ENCODE results near the gene DEF6. TPM values are rescaled to one million over a fixed set of nuclear protein-coding genes. Genes with fewer than 3 reads are reported as not detected.

DEF6 gene
- total RNA-seq, 1 experiment from 2014 or later, result 5.6 TPM

- H3K14ac ChIP-seq (ENCODE audit: insufficient read depth, low read length), result no peak overlapping the region
- H3K79me1 ChIP-seq (ENCODE audit: insufficient read depth, low read depth, low read length, poor library complexity, severe bottlenecking), result no peaks in the 10 kb centered on the region
- no peaks in the 10 kb centered on the region for H4K20me1 ChIP-seq (ENCODE audit: control insufficient read depth, insufficient read depth, insufficient read length)
- TF ChIP-seq CTCF (conservative IDR thresholded peaks at IDR 0.05), result no peak
- no peak overlapping the region for H2AK5ac ChIP-seq (ENCODE audit: insufficient read length, low read length)
- Mint-ChIP-seq H3K9me3 (no peaks in the 10 kb centered on the region), H3K27me3 (ENCODE audit: low read depth) (no peaks in the 10 kb centered on the region), H3K4me3 (no peak overlapping the region), H3K4me1 (0 out of 4 replicates have a peak, but pooled peaks cover 0 to 2% of the 10 kb centered on the region in 2 experiments), H3K27ac (no peak overlapping the region; a peak in 1 of 7 replicates), H3K36me3 (ENCODE audit: insufficient read depth in 1 of 3, low read depth in 3 of 3) (peaks cover 5 to 51% (median 51%) of the 10 kb centered on the region in 3 experiments; a peak in 6 of 7 replicates)
- no peak overlapping the region for H4K8ac ChIP-seq (replicated peaks; ENCODE audit: insufficient read length, low read depth, low read length)
- no peak overlapping the region for H2BK120ac ChIP-seq (ENCODE audit: low read depth, low read length, poor library complexity, severe bottlenecking)
- H4K91ac ChIP-seq (ENCODE audit: insufficient read length, low read depth, low read length), result no peak overlapping the region
- H3K23ac ChIP-seq (ENCODE audit: insufficient read length, low read depth, low read length), result no peak overlapping the region
- no peak overlapping the region for H2BK20ac ChIP-seq (ENCODE audit: low read depth, low read length, poor library complexity, severe bottlenecking)
- H2AFZ ChIP-seq (ENCODE audit: low read length), result no peak overlapping the region
- no peak overlapping the region for H3K9ac ChIP-seq (ENCODE audit: extremely low read depth, insufficient read length, low read length)
- H3K4me1 ChIP-seq (ENCODE audit: insufficient read depth, low read length), result no peaks in the 10 kb centered on the region
- H3K79me2 ChIP-seq (ENCODE audit: insufficient read depth, low read length), result no peaks in the 10 kb centered on the region
- H3K56ac ChIP-seq (ENCODE audit: insufficient read length, low read depth, low read length), result no peak overlapping the region
- WGBS (ENCODE audit: extremely low coverage, insufficient read length, low lambda C conversion rate), result no CpG with 5 or more reads among the region's 15 CpGs
- no peak overlapping the region for H4K5ac ChIP-seq (ENCODE audit: insufficient read length, low read depth, low read length)
- H3K23me2 ChIP-seq (ENCODE audit: insufficient read length, low read depth, low read length, poor library complexity, severe bottlenecking), result no peaks in the 10 kb centered on the region
- H3K4ac ChIP-seq (ENCODE audit: low read depth, low read length), result no peak overlapping the region
- H3T11ph ChIP-seq (ENCODE audit: low read length), result no peak overlapping the region
- H3K18ac ChIP-seq (ENCODE audit: insufficient read length, low read depth, low read length), result no peak overlapping the region
- no peak overlapping the region for H3K27ac ChIP-seq (ENCODE audit: insufficient read length, low read depth, low read length)
- H3K27me3 ChIP-seq (ENCODE audit: insufficient read depth, low read length), result no peaks in the 10 kb centered on the region
- H2BK5ac ChIP-seq (ENCODE audit: insufficient read length, low read length), result no peak overlapping the region
- no peak overlapping the region for H3K4me2 ChIP-seq (ENCODE audit: insufficient read depth, insufficient read length, low read length)
- no peak overlapping the region for H2BK12ac ChIP-seq (ENCODE audit: insufficient read length, low read depth, low read length)
- no peak overlapping the region for H2BK15ac ChIP-seq (ENCODE audit: low read depth, low read length)
- no peaks in the 10 kb centered on the region for H3K9me3 ChIP-seq (ENCODE audit: control insufficient read depth, low read depth, low read length)
- no peak for DNase-seq
Observed at GRCh38 chr6:35292494-35292893, 5.1 kb upstream of the DEF6 start.
